Esophagus (tissue), 2 donors: ENCODE results near the gene OTOS. TPM values are rescaled to one million over a fixed set of nuclear protein-coding genes. Genes with fewer than 3 reads are reported as not detected.

Experiments
- H3K27ac ChIP-seq, 2 donors: one replicate each; pipeline ENCODE4 v1.5.1; 2013; ENCODE audit warnings: low read depth in 2 of 2, mild to moderate bottlenecking in 2 of 2, inconsistent platforms in 1 of 2, low read length in 1 of 2, moderate library complexity in 1 of 2
- H3K27me3 ChIP-seq, 2 donors: one replicate each; pipeline ENCODE4 v1.6.1; 2013; ENCODE audit warnings: low read length in 2 of 2, control low read depth in 1 of 2, mild to moderate bottlenecking in 1 of 2; ENCODE audit not compliant: insufficient read depth in 2 of 2, control insufficient read depth in 1 of 2
- H3K36me3 ChIP-seq, 2 donors: one replicate each; pipeline ENCODE4 v1.6.1; 2013; ENCODE audit warnings: low read length in 1 of 2; ENCODE audit not compliant: control insufficient read depth in 2 of 2, insufficient read depth in 2 of 2
- H3K4me1 ChIP-seq, 2 donors: one replicate each; pipeline ENCODE4 v1.6.1; 2013; ENCODE audit warnings: low read length in 1 of 2; ENCODE audit not compliant: control insufficient read depth in 2 of 2, insufficient read depth in 2 of 2
- H3K4me3 ChIP-seq, 2 donors: one replicate each; pipeline ENCODE4 v1.5.1; 2013; ENCODE audit warnings: low read length in 2 of 2, mild to moderate bottlenecking in 2 of 2, low read depth in 1 of 2, moderate library complexity in 1 of 2
- H3K9me3 ChIP-seq, 2 donors: one replicate each; pipeline ENCODE4 v1.6.1; 2013; ENCODE audit warnings: mild to moderate bottlenecking in 2 of 2, low read depth in 1 of 2, low read length in 1 of 2, moderate library complexity in 1 of 2; ENCODE audit not compliant: control insufficient read depth in 2 of 2, insufficient read depth in 1 of 2
- WGBS, 2 donors: extraction: QIAGEN DNeasy Blood & Tissue Kit; methylation state at CpG; one replicate each; pipeline ENCODE4 v1.1.7; 2013; 5-methylcytosine and 5-hydroxymethylcytosine counted together
- polyA plus RNA-seq, 2 donors: library from polyadenylated mRNA; stranded (reverse); fragments of 200-250 nt; gene quantifications; one replicate each; pipeline ENCODE4 v1.2.3, GENCODE V29; 2013
- donor health status: healthy with polysubstance abuse.
- donor health status: Bipolar disorder and iron deficiency.

The OTOS gene
- polyA plus RNA-seq, 2 donors: not detected

- no peak overlapping the region for H3K27ac ChIP-seq
- 90 to 96% methylated on average over 5 of the region's 5 CpGs for WGBS, 2 donors
- H3K27me3 ChIP-seq: no peaks in the 10 kb centered on the region
- no peak overlapping the region for H3K4me3 ChIP-seq
- no peaks in the 10 kb centered on the region for H3K9me3 ChIP-seq
- H3K36me3 ChIP-seq: peaks cover 24 to 41% of the 10 kb centered on the region in 2 donors
- H3K4me1 ChIP-seq: peaks cover 5 to 15% of the 10 kb centered on the region in 2 donors
Observed at GRCh38 chr2:240132651-240132980, 7.8 kb downstream of the OTOS start.

GRCh38 chr2:240131941-240132650 lies 8.4 kb downstream of the OTOS start:
- no peak overlapping the region for H3K4me3 ChIP-seq
- H3K36me3 ChIP-seq: peaks cover 24 to 43% of the 10 kb centered on the region in 2 donors
- peaks cover 5 to 15% of the 10 kb centered on the region in 2 donors for H3K4me1 ChIP-seq
- no peak overlapping the region for H3K27ac ChIP-seq
- 87 to 92% methylated on average over 22 of the region's 22 CpGs for WGBS, 2 donors
- no peaks in the 10 kb centered on the region for H3K27me3 ChIP-seq
- no peaks in the 10 kb centered on the region for H3K9me3 ChIP-seq

- Histone ChIP-seq H3K4me1 (peaks cover 5 to 11% of the 10 kb centered on the region in 2 donors), H3K36me3 (peaks cover 24 to 43% of the 10 kb centered on the region in 2 donors), H3K9me3 (no peaks in the 10 kb centered on the region), H3K4me3 (no peak overlapping the region), H3K27me3 (no peaks in the 10 kb centered on the region), H3K27ac (no peak overlapping the region)
- WGBS, 2 donors: 91 to 96% methylated on average over 16 of the region's 16 CpGs
Observed at GRCh38 chr2:240131296-240131695, 9.2 kb downstream of the OTOS start.

- Histone ChIP-seq H3K4me1 (peaks cover 5 to 11% of the 10 kb centered on the region in 2 donors), H3K9me3 (no peaks in the 10 kb centered on the region), H3K27me3 (no peaks in the 10 kb centered on the region), H3K36me3 (peaks cover 24 to 43% of the 10 kb centered on the region in 2 donors), H3K27ac (no peak overlapping the region), H3K4me3 (no peak overlapping the region)
- 90% methylated on average over 23 of the region's 23 CpGs for WGBS, 2 donors
Observed at GRCh38 chr2:240130393-240131195, 9.9 kb downstream of the OTOS start.

- WGBS, 2 donors: 94 to 95% methylated on average over 22 of the region's 22 CpGs
- Histone ChIP-seq H3K36me3 (peaks cover 24 to 43% of the 10 kb centered on the region in 2 donors), H3K27ac (no peak overlapping the region), H3K4me3 (no peak overlapping the region), H3K4me1 (peaks cover 0 to 6% of the 10 kb centered on the region in 2 donors), H3K9me3 (no peaks in the 10 kb centered on the region), H3K27me3 (no peaks in the 10 kb centered on the region)
Observed at GRCh38 chr2:240129731-240130392, 10.6 kb downstream of the OTOS start.

GRCh38 chr2:240129311-240129710 lies 11.1 kb downstream of the OTOS start:
- H3K4me3 ChIP-seq: no peak overlapping the region
- peaks cover 24 to 43% of the 10 kb centered on the region in 2 donors for H3K36me3 ChIP-seq
- H3K4me1 ChIP-seq: peaks cover 0 to under 1% of the 10 kb centered on the region in 2 donors
- H3K27ac ChIP-seq: peak overlapping the region; percentile 0 to 45
- 76 to 83% methylated on average over 7 of the region's 7 CpGs for WGBS, 2 donors
- H3K27me3 ChIP-seq: no peaks in the 10 kb centered on the region
- no peaks in the 10 kb centered on the region for H3K9me3 ChIP-seq

GRCh38 chr2:240128608-240129145 lies 11.8 kb downstream of the OTOS start:
- H3K36me3 ChIP-seq: peaks cover 24 to 43% of the 10 kb centered on the region in 2 donors
- no peaks in the 10 kb centered on the region for H3K27me3 ChIP-seq
- no peak overlapping the region for H3K4me3 ChIP-seq
- WGBS, 2 donors: 48 to 64% methylated on average over 12 of the region's 12 CpGs
- peak overlapping the region; percentile 33 to 34 for H3K27ac ChIP-seq
- no peaks in the 10 kb centered on the region for H3K9me3 ChIP-seq
- H3K4me1 ChIP-seq: no peaks in the 10 kb centered on the region

- no peak overlapping the region for H3K4me3 ChIP-seq
- peaks cover 24 to 39% of the 10 kb centered on the region in 2 donors for H3K36me3 ChIP-seq
- H3K4me1 ChIP-seq: no peaks in the 10 kb centered on the region
- peak overlapping the region; percentile 33 to 34 for H3K27ac ChIP-seq
- no peaks in the 10 kb centered on the region for H3K9me3 ChIP-seq
- whole genome bisulfite sequencing, 2 donors: 90% methylated on average over 16 of the region's 16 CpGs
- no peaks in the 10 kb centered on the region for H3K27me3 ChIP-seq
Observed at GRCh38 chr2:240127911-240128607, 12.4 kb downstream of the OTOS start.

GRCh38 chr2:240127191-240127750 lies 13.2 kb downstream of the OTOS start:
- Histone ChIP-seq H3K27ac (no peak overlapping the region), H3K4me3 (no peak overlapping the region), H3K36me3 (peaks cover 19 to 33% of the 10 kb centered on the region in 2 donors), H3K9me3 (no peaks in the 10 kb centered on the region), H3K27me3 (no peaks in the 10 kb centered on the region), H3K4me1 (no peaks in the 10 kb centered on the region)
- WGBS, 2 donors: 81 to 90% methylated on average over 7 of the region's 7 CpGs
